ENCODE measurements around the gene CAAP1. TPM values are rescaled to one million over a fixed set of nuclear protein-coding genes. Genes with fewer than 3 reads are reported as not detected.

CAAP1 gene
- total and polyA plus RNA-seq, 2 of the 13 experiments (the other 11 are each of a cell fraction or from before 2014, with no cell fraction given), result 10.9 to 40.2 TPM

- TF ChIP-seq ZNF800 (CRISPR knock-in tag; IDR thresholded peaks at IDR 0.05), result no peak
- peak; percentile 79; the same call in 1 of the 2 replicates for TF ChIP-seq ZNF564 (CRISPR knock-in tag; IDR thresholded peaks at IDR 0.05)
- peak; percentile 78 for TF ChIP-seq ZNF274 (CRISPR knock-in tag; IDR thresholded peaks at IDR 0.05)
- TF ChIP-seq ZBTB10 (CRISPR knock-in tag; IDR thresholded peaks at IDR 0.05; ENCODE audit: borderline replicate concordance), result no peak
- no peak for TF ChIP-seq CEBPB (IDR thresholded peaks at IDR 0.05; ENCODE audit: borderline replicate concordance, low read depth, low read length)
- TF ChIP-seq ZFP37 (CRISPR knock-in tag; IDR thresholded peaks at IDR 0.05; ENCODE audit: borderline replicate concordance), result no peak
- TF ChIP-seq ZNF841 (CRISPR knock-in tag; IDR thresholded peaks at IDR 0.05; ENCODE audit: borderline replicate concordance), result 0 out of 2 replicates have a peak, but pooled peaks have one; percentile 29
- TF ChIP-seq PHF8 (CRISPR knock-in tag; IDR thresholded peaks at IDR 0.05), result peak; percentile 94
- no peak for TF ChIP-seq ZNF775 (CRISPR knock-in tag; IDR thresholded peaks at IDR 0.05; ENCODE audit: borderline replicate concordance)
- no peak for TF ChIP-seq PCBP1 (IDR thresholded peaks at IDR 0.05; ENCODE audit: borderline replicate concordance, low read depth, low read length)
- TF ChIP-seq MED1 (CRISPR knock-in tag; IDR thresholded peaks at IDR 0.05), result peak; percentile 74
- TF ChIP-seq ZNF747 (CRISPR knock-in tag; IDR thresholded peaks at IDR 0.05; ENCODE audit: borderline replicate concordance), result peak; percentile 96
- TF ChIP-seq MBNL3 (CRISPR knock-in tag; conservative IDR thresholded peaks at IDR 0.05), result no peak
- TF ChIP-seq ZNF3 (CRISPR knock-in tag; IDR thresholded peaks at IDR 0.05), result peak; percentile 29; the same call in 1 of the 2 replicates
- peak; percentile 94; the same call in 1 of the 2 replicates for TF ChIP-seq FOXK1 (CRISPR knock-in tag; IDR thresholded peaks at IDR 0.05; ENCODE audit: borderline replicate concordance, low read depth)
- no peak for TF ChIP-seq ZNF777 (CRISPR knock-in tag; IDR thresholded peaks at IDR 0.05)
- no peak for TF ChIP-seq MAFF (IDR thresholded peaks at IDR 0.05; ENCODE audit: low read depth, low read length)
- TF ChIP-seq HES4 (CRISPR knock-in tag; IDR thresholded peaks at IDR 0.05; ENCODE audit: borderline replicate concordance), result no peak
- no peak for TF ChIP-seq FLYWCH1 (CRISPR knock-in tag; IDR thresholded peaks at IDR 0.05)
- no peak for TF ChIP-seq NONO (IDR thresholded peaks at IDR 0.05)
- peak; percentile 82 for TF ChIP-seq NONO (CRISPR knock-in tag; conservative IDR thresholded peaks at IDR 0.05)
- no peak for TF ChIP-seq ZNF30 (CRISPR knock-in tag; IDR thresholded peaks at IDR 0.05)
- TF ChIP-seq ZNF589 (CRISPR knock-in tag; conservative IDR thresholded peaks at IDR 0.05), result peak; percentile 66; the same call in 1 of the 2 replicates
- TF ChIP-seq ZNF333 (CRISPR knock-in tag; IDR thresholded peaks at IDR 0.05; ENCODE audit: borderline replicate concordance), result no peak
Observed at GRCh38 chr9:26892251-26893029, at the start of gene CAAP1 (continued).
